GM12864 (cell line): Measurements from ENCODE around the gene NHSL1.

Source experiments
- DNase-seq: peaks from one replicate; pipeline ENCODE4 v3.0.0-alpha.2; 2011; ENCODE audit warnings: low read depth
- H3K4me3 ChIP-seq: 2 replicates; pipeline ENCODE4 v1.5.1; 2011; ENCODE audit warnings: mild to moderate bottlenecking, low read depth, low read length, control low read depth
- CTCF ChIP-seq: IDR thresholded peaks from 2 replicates; pipeline ENCODE4 v1.5.1; 2011; ENCODE audit warnings: low read depth, mild to moderate bottlenecking, moderate library complexity, low read length, control low read depth, inconsistent platforms; ENCODE audit errors: missing control alignments

The NHSL1 gene

GRCh38 chr6:138382498-138383265 is 116.6 kb downstream of the NHSL1 start:
- no peak overlapping the region for H3K4me3 ChIP-seq
- DNase-seq, result no peak
- no peak for TF ChIP-seq CTCF

- TF ChIP-seq CTCF, result no peak
- no peak overlapping the region for H3K4me3 ChIP-seq
- DNase-seq, result no peak
These were observed 120.8 kb downstream of the NHSL1 start for GRCh38 chr6:138378463-138378862.

- no peak for DNase-seq
- TF ChIP-seq CTCF, result no peak
- H3K4me3 ChIP-seq, result no peak within 1 kb of the TSS
These were observed 121.5 kb downstream of the NHSL1 start, which contains the start of gene SMIM28 for GRCh38 chr6:138377844-138378243. TSS of gene SMIM28 (plus strand) at chr6:138377905. CDS start at chr6:138378073, 168 bp downstream.

GRCh38 chr6:138377042-138377441 is 122.3 kb downstream of the NHSL1 start:
- no peak for DNase-seq
- no peak for TF ChIP-seq CTCF
- no peak overlapping the region for H3K4me3 ChIP-seq

GRCh38 chr6:138374815-138375214 is 124.5 kb downstream of the NHSL1 start:
- no peak for DNase-seq
- no peak for TF ChIP-seq CTCF
- no peak overlapping the region for H3K4me3 ChIP-seq

- H3K4me3 ChIP-seq, result no peak overlapping the region
- no peak for TF ChIP-seq CTCF
- DNase-seq, result no peak
These were observed 125.1 kb downstream of the NHSL1 start for GRCh38 chr6:138374230-138374629.
